ENCODE data around the gene GPR153. TPM values are rescaled to one million over a fixed set of nuclear protein-coding genes. Genes with fewer than 3 reads are reported as not detected.

Gene GPR153
- total and polyA plus RNA-seq, 2 donors (not counting 1 experiment from before 2014, with no cell fraction given) = 0.04 to 0.20 TPM

- ChIA-PET CTCF (interaction anchor here (0.5 to 4.7 kb wide), 27 partner anchors 9 to 1422 kb away, joined by 3 to 51 read pairs (median 4); partner anchors contain the start of genes ACOT7, ICMT and PLEKHG5), POLR2A (no interaction called here)
- no peak overlapping the region for H2AFZ ChIP-seq (ENCODE audit: insufficient read depth, low read depth, low read length, poor library complexity, severe bottlenecking)
- peak; percentile 85 for DNase-seq
- no peaks in the 10 kb centered on the region for H3K79me2 ChIP-seq (ENCODE audit: control insufficient read depth, insufficient read depth, low read length)
- peaks cover 6% of the 10 kb centered on the region for H4K20me1 ChIP-seq (ENCODE audit: control insufficient read depth, insufficient read depth, low read length, poor library complexity, severe bottlenecking)
- H3K27me3 Mint-ChIP-seq = peaks cover 44% of the 10 kb centered on the region
- intact Hi-C loops (cut with micrococcal nuclease) = loop anchor here (1.0 to 5.0 kb wide), 3 partner anchors 96 to 192 kb away; no protein-coding TSS in a partner anchor
- H3K9ac ChIP-seq (ENCODE audit: low read length) = no peak overlapping the region
- peak overlapping the region; percentile 74 for H3K4me3 Mint-ChIP-seq
- ATAC-seq (ENCODE audit: low read depth) = peak; percentile 75
- peak overlapping the region; percentile 81 for H3K27ac Mint-ChIP-seq
- no peaks in the 10 kb centered on the region for H3K9me3 Mint-ChIP-seq (ENCODE audit: insufficient read depth)
- WGBS (ENCODE audit: insufficient coverage) = 12% methylated on average over 23 of the region's 30 CpGs
- peak; percentile 95 for TF ChIP-seq CTCF (IDR thresholded peaks at IDR 0.05)
- TF ChIP-seq EZH2 (IDR thresholded peaks at IDR 0.05; ENCODE audit: borderline replicate concordance, insufficient read depth, low read depth, low read length, poor library complexity, severe bottlenecking) = no peak
- no peaks in the 10 kb centered on the region for H3K36me3 ChIP-seq (replicated peaks in 1 of 2; ENCODE audit: control extremely low read depth in 1 of 2, control insufficient read depth in 1 of 2, extremely low read depth in 1 of 2, insufficient read depth in 2 of 2, low read length in 1 of 2)
- peaks cover 23 to 26% of the 10 kb centered on the region in 2 donors for H3K4me1 ChIP-seq (ENCODE audit: control insufficient read depth in 2 of 2, insufficient read depth in 2 of 2, low read length in 2 of 2)
- peak overlapping the region; percentile 54 for H3K4me2 ChIP-seq (replicated peaks; ENCODE audit: low read depth, low read length, poor library complexity, severe bottlenecking)
- peaks cover 13% of the 10 kb centered on the region for H3K4me1 Mint-ChIP-seq
- no peak overlapping the region for H3K27ac ChIP-seq (ENCODE audit: low read length in 2 of 2)
- H3K27me3 ChIP-seq (replicated peaks in 1 of 4; ENCODE audit: control extremely low read depth in 1 of 4, control insufficient read depth in 3 of 4, insufficient read depth in 4 of 4, low read length in 3 of 4) = peaks cover 0 to 79% (median 36%) of the 10 kb centered on the region in 4 experiments
- H3K9me3 ChIP-seq (ENCODE audit: control extremely low read depth in 1 of 3, control insufficient read depth in 2 of 3, insufficient read depth in 1 of 3, low read length in 2 of 3) = peaks cover 0 to 30% (median 0%) of the 10 kb centered on the region in 3 donors
- H3K4me3 ChIP-seq (ENCODE audit: control extremely low read depth in 1 of 5, extremely low read depth in 1 of 5, insufficient read depth in 1 of 5, low read depth in 2 of 5, low read length in 4 of 5) = no peak overlapping the region
Observed at GRCh38 chr1:6246497-6247467, 14.1 kb downstream of the GPR153 start.
